GM19240 (cell line): Measurements from ENCODE around the gene C16orf92.
A peak's percentile ranks its signal among the peaks of the same experiment; 100 is the strongest.
"Not testable (repeated sequence)": the region's sequence is repeated elsewhere in the genome, so short reads cannot be mapped to it uniquely, and the experiment has no call there.

ENCODE experiments used
- DNase-seq: peaks from one replicate; pipeline ENCODE4 v3.0.0; 2011; ENCODE audit warnings: low spot score; ENCODE audit not compliant: insufficient read length

Gene C16orf92

DNA sequence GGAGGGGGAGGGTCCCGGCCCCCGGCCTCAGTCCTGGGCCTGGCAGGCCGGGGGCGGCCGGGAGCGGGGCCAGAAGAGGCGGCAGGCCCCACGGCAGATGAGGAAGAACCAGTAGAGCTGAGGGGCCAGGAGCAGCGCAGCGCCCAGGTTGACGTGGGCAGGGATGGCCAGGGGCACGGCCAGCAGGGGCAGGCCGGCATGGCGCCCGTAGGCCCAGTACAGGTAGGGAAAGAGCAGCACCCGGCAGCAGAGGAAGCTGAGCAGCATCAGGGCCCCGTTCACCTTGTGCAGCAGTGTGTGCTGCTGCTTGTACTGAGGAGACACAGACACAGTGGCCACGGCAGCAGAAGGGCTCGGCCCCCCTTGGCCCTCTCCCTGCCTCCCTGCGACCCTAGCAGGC lies 2.2 kb downstream of the C16orf92 start:
- DNase-seq = no peak

DNA sequence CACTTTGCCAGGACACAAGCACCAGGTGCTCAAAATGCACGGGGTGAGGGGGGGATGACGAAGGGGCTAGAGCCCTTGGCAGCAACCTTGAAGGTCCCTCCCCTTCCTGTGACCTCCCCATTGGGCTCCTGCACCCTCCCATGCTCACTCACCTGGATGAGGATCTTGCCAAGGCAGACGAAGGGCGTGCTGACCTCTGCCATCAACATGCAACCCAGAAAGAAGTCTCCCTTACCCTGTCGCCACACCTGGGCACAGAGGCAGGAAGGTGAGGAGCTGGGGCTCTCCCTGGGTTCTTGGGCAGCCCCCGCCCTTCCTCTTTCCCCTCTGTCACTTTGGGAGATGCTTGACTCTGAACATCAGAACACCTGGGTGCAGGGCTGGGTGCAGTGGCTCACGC lies 2.6 kb downstream of the C16orf92 start:
- no peak for DNase-seq

DNA sequence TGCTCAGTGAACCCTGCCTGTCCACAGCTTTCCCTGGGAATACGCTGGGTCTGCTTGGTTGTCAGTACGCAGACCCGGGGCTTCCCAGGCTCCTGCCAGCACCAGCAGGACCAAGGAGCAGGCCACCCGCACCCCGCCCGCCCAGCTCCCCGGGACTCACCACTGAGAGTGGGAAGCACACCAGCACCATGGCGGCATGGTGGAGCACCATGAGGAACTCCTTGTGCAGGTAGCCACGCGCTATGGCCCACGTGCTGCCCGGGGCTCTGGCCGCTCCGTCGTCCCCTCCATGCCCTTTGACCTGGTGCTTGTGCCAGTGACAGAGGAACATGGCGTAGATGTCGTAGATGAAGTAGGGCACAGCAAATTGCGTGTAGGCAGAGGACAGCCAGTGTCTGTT lies 3.5 kb downstream of the C16orf92 start:
- no peak for DNase-seq

DNA sequence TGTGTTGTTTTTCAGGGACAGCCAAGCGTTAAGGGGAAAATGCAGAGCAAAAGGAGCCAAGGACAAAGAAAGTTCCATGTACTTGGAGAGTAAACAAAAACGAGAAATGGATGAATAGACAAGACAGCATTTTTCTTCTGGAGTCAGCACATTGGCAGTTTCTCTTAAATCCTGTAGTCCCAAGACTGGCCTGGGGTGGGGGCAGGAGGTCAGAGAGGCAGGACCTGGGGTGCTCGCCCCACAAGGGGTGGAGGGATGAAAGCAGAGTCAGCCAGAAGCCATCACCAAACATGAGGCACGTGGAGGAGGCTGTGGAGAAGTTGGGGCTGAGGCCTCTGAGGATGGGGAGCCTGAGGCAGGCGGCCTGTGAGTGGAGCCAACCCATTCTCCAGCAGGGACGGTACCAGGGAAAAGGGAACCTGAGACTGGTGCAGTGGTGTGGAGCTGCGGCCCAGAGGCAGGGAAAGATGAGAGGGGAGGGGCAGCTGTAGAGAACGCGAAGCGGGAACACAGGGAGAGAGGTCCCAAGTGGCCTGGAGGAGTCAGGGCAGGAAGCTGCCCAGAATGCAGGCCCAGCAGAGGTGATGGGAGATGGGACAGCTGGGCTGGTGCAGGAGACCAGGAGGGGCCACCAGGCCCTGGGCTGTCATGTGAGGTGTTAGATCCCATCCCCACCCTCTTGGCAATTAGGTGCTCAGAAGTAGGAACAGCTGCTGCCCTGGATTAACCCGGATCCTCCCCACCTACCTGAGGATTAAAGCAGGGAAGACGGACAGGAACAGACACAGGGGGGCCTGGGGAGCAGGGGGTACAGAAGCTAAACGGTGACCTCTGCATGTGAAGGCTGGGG lies 4.8 kb downstream of the C16orf92 start:
- DNase-seq = no peak

DNA sequence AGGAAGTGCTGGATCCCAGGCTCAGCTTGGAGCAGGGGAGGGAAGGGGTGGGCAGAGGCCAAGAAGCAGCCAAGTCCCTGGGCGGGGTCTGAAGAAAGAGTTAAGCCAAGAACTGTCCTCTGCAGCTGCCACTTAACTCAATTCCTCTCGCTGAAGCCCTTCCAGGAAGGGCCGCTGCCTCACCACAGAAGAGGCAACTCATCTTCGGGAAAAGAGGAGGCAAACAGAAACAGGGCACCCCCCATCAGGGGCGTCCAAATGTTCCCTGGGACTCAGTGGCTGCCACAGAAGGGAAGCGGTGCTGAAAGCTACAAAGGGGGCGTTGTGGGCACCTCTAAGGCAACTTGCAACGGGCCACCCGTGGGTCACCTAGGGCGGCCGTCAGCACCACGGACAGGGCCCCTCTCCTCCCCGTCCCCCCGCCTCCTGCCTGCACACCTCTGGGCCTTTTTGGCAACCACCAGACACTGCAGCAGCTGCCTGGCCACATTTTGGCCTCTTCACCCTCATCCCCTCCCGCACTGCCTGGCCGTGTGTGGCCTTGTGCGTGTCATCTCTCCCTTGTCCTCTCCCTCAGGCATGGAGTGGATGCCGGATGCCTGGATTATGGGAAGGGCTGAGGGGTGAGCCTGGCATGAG lies 5.6 kb downstream of the C16orf92 start:
- no peak for DNase-seq

DNA sequence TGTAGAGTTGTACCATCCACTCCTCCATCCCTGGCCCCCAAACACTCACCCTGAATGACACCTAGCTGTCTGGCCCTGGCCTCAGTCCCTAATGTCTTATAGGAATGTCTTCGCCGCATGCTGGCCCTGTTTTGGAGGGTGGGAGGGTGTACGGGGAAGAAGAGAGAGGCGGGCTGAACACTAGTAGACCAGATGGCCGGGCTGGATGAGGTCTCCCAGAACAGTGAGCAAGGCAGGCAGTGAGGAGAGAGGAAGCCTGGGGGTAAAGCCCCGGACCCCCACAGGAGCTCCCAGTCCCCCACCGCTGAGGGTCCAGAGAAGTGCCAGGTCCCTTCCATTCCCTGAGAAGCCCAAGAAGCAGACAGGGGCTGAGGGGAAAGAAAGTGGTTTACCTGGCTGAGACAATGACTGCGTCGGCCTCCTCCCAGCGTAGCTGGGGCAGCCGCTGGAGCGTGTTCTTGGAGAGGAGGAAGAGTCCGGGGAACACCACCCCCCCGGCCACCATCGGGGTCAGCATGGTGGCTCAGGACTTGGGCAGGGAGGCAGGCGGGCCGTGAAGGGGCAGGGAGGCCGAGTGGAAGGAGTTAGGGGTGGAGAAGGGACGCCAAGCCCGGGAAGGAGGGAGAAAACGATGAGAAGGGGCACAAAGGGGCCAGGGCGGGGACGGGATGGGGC lies 7.2 kb downstream of the C16orf92 start:
- no peak for DNase-seq

DNA sequence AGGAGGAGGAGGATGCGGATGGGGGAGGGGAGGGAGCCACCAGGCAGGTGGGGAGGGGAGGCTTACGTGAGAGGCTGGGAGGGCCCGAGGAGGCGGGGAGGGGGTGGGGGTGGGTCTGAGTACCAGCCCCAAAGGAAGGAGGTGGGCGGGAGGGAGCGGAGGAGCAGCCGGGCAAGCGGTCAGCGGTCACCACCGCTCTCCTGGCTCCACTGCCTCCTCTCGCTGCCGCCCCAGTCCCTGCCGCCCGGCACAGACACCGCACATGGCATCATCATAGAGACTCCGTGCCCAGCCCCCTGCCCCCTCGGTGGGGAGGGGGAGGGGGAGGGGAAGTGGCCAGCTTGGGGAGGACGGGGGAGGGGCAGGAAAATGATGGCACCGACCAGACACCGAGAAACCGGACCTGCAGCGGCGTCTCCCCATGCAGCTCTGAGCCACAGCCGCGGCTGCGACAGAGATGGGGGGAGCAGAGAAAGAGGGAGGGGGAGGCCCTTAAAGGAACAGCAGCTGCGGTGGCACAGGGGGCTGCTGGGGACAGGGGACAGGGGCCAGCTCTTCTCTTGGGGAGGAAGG lies 7.9 kb downstream of the C16orf92 start, which contains the start of gene TLCD3B:
TLCD3B (minus strand) TSS at position 431 of the 573 bp plus-strand sequence. CDS start 744 bp downstream, outside the sequence.
- no peak for DNase-seq

DNA sequence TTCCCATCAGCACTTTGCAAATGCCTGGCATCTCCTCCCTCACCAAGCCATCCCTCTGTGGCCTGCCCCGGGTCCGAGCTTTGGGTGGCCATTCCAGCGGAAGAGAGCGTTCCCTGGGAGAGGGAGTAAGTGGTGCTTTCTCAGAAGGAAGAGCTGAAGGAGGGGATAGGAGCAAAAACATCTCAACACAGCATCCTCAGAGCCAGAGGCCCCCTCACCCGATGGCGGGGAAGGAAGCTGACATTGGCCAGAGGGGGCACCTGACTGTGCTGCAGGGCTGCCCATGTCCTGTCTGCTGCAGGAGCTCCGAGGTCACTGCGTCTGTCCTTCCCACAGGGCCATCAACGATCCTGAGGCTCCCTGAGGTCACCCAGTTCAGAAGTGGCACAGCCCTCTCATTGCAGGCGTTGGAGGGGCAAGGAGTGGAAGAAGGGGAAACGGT lies 8.5 kb downstream of the C16orf92 start:
- DNase-seq = no peak

DNA sequence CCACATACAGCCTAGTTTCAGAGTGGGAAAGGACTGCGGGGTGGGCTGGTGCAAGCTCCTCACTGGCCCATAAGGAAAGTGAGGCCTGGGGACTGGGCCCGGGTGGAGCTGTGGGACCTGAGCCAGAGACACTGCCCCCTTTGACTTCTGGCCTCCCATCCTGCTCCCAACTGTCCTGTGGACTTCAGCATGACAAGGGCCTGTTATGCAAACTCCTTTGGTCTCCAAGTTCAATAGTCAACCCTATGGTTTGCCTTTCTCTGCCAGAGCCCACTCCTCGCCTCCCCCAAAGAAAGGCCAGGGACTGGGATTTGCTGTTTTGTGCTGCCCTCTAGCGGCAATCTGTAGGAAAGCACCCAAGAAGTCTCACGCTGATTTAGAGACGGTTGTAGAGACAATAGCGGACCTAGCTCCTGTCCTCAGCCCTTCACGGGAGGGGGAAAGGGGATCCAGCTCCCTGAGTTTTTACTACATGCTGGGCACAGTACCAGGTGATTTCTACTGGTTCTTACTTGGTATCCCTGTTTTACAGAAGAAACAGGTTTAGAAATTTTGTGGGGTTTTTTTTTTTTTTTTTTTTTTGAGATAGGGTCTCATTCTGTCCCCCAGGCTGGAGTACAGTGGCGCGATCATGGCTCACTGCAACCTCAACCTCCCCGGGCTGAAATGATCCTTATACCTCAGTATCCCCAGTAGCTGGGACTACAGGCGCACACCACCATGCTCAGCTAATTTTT lies 9.3 kb downstream of the C16orf92 start:
- DNase-seq = peak; percentile 57

DNA sequence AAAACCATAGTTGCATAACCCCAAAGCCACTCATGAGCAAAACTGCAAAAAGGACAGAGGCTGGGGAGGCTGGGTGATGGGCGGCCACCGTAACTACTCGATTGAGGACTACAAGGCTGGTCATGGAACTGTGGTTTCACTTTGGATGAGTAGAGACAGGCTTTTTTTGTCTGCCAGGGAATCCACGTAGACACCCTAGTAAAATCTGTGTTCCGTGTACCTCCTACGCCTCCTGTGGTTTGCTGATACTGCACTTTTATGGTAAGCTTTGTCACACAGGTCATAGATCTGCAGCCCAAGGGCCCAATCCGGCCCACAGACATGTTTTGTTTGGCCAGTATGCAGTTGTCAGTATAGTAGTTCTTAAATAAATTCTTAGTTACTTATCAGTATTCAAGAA lies 10.3 kb downstream of the C16orf92 start:
- DNase-seq = no peak

DNA sequence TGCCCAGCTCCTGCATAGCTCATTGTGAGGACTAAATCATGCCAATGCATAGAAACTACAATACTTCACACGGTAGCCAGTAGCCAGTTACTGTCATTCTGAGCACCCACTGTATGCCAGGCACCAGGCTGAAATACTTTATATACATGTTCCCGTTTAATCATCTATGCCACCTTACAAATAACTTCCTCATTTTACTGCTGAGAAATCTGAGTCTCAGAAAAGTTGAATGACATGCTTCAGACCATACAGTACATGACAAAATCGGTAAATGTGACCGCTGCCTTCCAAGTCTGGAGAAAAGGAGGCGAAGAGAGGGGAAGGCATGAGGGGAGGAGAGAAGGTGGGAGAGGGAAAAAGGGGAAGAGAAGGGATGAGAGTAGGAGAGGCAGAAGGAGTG lies 17.2 kb downstream of the C16orf92 start:
- DNase-seq = no peak

DNA sequence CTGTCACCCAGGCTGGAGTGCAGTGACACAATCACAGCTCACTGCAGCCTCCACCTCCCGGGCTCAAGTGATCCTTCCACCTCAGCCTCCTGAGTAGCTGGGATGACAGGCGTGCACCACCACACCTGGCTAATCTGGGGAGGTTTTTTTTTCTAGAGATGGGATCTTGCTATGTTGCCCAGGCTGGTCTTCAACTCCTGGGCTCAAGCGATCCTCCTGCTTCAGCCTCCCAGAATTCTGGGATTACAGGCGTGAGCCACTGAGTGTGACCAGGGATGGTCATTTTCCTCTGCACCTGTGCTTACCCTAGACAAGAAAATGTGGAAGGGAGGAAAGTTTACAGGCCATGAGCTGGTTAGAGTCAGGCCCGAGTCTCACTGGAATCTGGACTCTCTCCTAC lies 17.7 kb downstream of the C16orf92 start:
- not testable (repeated sequence) for DNase-seq

DNA sequence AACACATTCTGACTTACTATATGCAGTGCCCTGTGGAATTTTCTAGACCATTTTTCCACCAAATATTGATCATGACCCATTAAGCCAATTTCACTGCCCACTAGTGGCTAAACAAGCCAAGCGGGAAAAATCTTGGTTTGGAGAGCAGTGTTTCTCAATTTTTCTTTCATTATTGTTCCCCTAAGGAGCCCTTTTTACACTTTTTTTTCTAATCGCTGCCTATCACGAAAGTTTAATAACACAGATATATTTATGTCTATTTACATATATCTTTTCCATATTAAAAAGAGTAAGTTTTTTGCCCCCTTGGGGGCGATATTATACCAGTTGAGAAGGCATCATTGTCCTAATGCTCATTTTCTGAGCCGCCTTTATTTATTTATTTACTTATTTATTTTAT lies 18.8 kb downstream of the C16orf92 start:
- no peak for DNase-seq

DNA sequence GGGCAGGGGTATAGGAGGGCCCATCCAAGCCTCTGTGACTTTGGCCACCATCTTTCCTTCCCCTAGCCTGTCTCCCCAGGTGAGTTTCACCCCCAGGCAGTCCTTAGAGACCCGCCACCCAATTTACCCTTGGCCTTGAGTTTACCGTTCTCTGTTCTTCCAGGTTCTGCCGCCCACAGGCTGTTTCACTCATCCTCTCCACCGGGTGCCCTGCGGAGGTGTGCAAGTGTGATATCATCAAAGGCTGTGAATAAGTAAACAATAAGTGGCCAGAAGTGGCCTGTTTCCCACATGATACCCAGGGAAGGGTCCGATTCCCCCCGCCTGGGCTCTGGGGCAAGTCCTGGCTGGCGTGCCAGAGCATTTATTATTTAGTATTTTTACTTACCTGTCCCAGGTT lies 23.2 kb downstream of the C16orf92 start:
- no peak for DNase-seq

DNA sequence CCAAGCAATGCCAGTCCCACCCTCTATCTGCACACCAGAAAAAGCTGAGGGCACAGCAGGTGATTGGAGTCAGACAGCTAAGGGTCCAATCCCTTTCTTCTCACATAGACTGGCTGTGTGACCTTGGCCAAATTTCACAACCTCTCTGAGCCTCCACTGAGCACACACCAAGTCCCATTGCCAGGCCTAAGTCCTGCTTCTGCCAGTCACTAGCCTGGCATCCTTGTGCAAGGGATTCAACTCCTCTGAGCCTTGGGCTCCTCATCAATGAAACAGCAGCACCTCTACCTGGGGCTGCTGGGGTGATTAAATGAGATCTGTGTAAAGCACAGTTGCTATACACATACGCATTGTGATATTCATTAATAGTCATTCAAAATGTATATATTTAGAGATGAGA lies 23.6 kb downstream of the C16orf92 start:
- no peak for DNase-seq

DNA sequence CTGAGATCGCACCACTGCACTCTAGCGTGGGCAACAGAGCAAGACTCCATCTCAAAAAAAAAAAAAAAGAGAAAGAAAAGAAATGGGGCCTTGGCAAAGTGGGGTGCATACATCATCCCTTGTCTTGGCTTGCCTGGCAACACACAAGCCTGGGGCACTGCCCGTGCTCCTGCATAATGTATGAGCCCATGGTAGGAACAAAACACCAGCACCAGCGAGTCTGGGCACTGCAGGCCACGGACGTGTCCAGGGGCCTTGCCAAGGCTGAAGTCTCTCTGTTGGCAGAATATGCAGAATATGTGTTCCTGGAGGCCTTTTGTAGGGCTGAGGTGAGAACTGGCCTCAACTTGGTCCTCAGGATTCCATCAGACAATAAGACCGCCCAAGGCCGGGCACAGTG lies 26.9 kb downstream of the C16orf92 start:
- DNase-seq = no peak

DNA sequence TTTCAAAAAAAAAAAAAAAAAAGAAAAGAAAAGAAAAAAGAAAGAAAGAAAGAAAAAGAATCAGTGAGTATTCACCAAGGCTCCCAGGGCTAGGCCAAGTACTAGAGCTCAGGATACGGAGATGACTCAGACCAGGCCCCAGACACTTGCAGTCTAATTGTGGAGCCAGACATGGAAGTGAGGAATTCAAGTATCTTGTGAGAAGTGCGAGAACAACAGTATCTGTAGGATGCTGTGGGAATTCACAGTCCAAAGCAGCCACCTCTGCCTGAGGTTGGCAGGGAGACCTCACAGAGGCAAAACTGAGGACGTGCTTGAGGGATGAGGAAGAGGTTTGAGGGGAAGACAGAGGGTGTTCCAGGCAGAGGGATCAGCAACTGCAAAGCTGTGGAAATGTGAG lies 28.5 kb downstream of the C16orf92 start:
- no peak for DNase-seq

DNA sequence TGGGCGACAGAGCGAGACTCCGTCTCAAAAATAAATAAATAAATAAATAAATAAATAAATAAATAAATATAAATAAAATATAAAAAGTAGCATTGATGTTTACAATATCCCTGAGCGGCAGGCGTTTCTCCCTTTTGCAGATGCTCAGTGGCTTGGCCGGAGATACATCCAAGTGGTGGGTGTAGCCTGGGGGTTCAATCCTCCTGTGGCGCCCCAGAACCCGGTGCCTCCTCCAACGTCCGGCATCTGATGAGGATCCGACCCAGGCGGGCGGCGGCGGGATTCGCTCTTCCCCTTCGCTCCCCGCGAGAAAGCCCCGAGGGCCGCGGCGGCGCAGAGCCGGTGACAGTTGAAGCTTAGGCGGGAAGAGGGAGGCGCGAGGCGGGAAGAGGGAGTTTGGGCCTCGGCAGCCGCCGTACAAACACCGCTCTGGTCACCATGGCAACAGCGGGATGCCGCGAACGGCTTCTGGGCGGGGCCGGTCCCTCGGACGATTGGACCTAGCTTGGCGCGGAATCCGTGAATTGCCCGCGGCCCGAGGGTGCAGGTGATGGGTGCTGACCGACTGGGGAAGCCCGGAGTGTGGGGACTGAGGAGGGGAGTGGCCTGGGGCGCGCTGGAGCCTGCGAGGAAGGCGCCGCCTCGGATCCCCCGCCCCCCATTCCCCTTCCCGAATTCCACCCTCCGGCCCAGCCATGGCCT lies 29.8 kb downstream of the C16orf92 start:
- peak; percentile 90 for DNase-seq

DNA sequence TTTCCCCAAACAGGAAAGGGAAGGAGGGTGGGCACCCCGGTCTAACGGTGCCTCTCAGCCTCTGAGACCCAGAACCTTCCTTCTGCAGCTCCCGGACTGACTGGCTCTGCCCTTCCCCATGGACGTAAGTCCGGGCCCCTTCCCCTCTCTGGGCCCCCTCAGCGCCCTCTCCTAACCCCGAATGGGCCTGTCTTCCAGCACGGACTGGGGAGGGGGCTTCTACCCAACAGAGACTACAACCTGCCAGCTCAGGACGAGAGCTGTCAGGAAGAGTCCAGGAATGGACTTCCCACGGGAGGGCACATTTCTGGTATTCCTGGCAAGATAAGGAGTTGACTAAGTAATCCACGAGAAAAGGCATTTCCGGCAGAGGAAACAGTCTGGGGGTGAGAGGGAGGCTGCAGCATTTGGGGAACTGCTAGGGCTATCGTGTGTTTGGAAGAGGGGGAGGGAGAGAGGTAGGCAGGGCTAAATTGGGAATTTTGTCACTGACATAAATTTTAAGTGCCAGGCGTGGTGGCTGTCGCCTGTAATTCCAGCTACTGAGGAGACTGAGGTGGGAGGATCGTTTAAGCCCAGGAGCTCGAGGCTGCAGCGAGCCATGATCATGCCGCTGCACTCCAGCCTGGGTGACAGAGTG lies 30.5 kb downstream of the C16orf92 start:
- no peak for DNase-seq

DNA sequence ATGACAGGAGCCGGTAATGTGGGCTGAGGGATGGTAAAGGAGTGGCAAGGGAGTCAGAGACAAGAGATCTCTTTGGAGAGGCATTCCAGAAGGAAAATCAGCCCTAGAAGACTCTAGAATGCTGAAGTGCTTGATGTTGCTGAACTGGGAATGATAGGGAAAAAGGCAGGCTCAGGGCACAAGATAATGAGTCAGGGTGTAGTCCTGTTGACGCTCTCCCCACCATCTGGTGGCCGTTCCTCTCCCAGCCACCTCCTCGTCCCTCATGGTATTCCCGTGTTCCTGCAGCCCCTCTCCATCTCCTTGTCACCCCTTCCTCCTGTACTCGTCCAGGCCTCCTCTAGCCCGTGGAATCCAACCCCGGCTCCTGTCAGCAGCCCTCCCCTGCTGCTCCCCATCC lies 31.5 kb downstream of the C16orf92 start:
- no peak for DNase-seq
